ENCODE data around the gene WNT1. TPM values are rescaled to one million over a fixed set of nuclear protein-coding genes. Genes with fewer than 3 reads are reported as not detected.
A peak's percentile ranks its signal among the peaks of the same experiment; 100 is the strongest.

WNT1 gene
- total and polyA plus RNA-seq, 10 of the 15 experiments (the other 5 are each of a cell fraction or from before 2014, with no cell fraction given), result not detected

GRCh38 chr12:48978741-48979601, 849 bp downstream of the WNT1 start:
- Histone ChIP-seq H3K4me3 (peak overlapping the region; percentile 61; the same call in 1 of the 2 replicates), H4K20me1 (ENCODE audit: control insufficient read depth, insufficient read depth) (no peaks in the 10 kb centered on the region; the same call in 1 of the 2 replicates), H3K4me2 (ENCODE audit: control insufficient read depth, insufficient read depth) (peak overlapping the region; percentile 36), H3K9me3 (replicated peaks; ENCODE audit: control insufficient read depth, insufficient read depth, low read length) (no peaks in the 10 kb centered on the region), H3K36me3 (ENCODE audit: control insufficient read depth in 2 of 2, insufficient read depth in 2 of 2, low read length in 1 of 2) (no peaks in the 10 kb centered on the region), H3K4me1 (ENCODE audit: control insufficient read depth, insufficient read depth, low read length) (peaks cover 34% of the 10 kb centered on the region), H3K27ac (ENCODE audit: control insufficient read depth, insufficient read depth) (no peak overlapping the region), H3K79me2 (ENCODE audit: control insufficient read depth, insufficient read depth, low read length) (no peaks in the 10 kb centered on the region), H3K9ac (ENCODE audit: control insufficient read depth, insufficient read depth, low read length) (no peak overlapping the region), H2AFZ (ENCODE audit: control insufficient read depth, low read depth, low read length) (no peak overlapping the region; the same call in 1 of the 2 replicates), H3K27me3 (replicated peaks in 1 of 2; ENCODE audit: control insufficient read depth in 2 of 2, insufficient read depth in 2 of 2, low read length in 1 of 2) (peaks cover 28 to 41% of the 10 kb centered on the region in 2 experiments)
- CTCF ChIA-PET, result interaction anchor here (0.9 to 9.5 kb wide), 18 partner anchors 9 to 126 kb away, joined by 3 to 106 read pairs (median 6); partner anchors contain the start of genes ARF3, DDX23 and FKBP11
- no TSS peak for BruUV-seq (replicated peaks)
- RAD21 ChIA-PET (ENCODE audit: unreplicated experiment), result interaction anchor here (0.7 to 3.4 kb wide), 10 partner anchors 9 to 127 kb away, joined by 3 to 22 read pairs (median 6); partner anchors contain the start of genes ARF3, DDX23 and FKBP11
- intact Hi-C loops (cut with micrococcal nuclease; ENCODE audit: unreplicated experiment), result loop anchor here (1.0 to 2.0 kb wide), 2 partner anchors 54 to 126 kb away; partner anchors contain the start of gene FKBP11
- ATAC-seq, result no peak; the same call in 2 of the 3 replicates
- DNase-seq (ENCODE audit: low read depth, low spot score), result no peak
- TF ChIP-seq FOXM1 (IDR thresholded peaks at IDR 0.05; ENCODE audit: low read depth, low read length) (no peak), LARP7 (IDR thresholded peaks at IDR 0.05) (no peak), SKIL (IDR thresholded peaks at IDR 0.05; ENCODE audit: low read depth, poor library complexity, severe bottlenecking) (no peak), DPF2 (IDR thresholded peaks at IDR 0.05) (no peak), SRF (IDR thresholded peaks at IDR 0.05; ENCODE audit: low read depth in 2 of 2, low read length in 2 of 2) (no peak), TARDBP (IDR thresholded peaks at IDR 0.05; ENCODE audit: borderline replicate concordance) (no peak)
- in situ Hi-C loops (cut with MboI), result no loop called here
- POLR2A ChIA-PET, result interaction anchor here (1.5 to 1.8 kb wide), 2 partner anchors 11 to 21 kb away, joined by 5 to 12 read pairs; partner anchors contain the start of gene ARF3
- no peak for FAIRE-seq
- SMC1A ChIA-PET (ENCODE audit: uncharacterized antibody, unreplicated experiment), result interaction anchor here (1.0 to 2.5 kb wide), 7 partner anchors 9 to 126 kb away, joined by 3 to 13 read pairs (median 6); partner anchors contain the start of genes DDX23 and FKBP11
- WGBS (ENCODE audit: insufficient coverage, insufficient replicate concordance, low lambda C conversion rate, missing lambda C conversion rate), result 9% methylated on average over 45 of the region's 45 CpGs

Data from GM12878 (cell line).